Activated CD4-positive, alpha-beta T cell treated with anti-CD3 and anti-CD28 coated beads for 36 hours (primary cell): ENCODE data around the gene CNTNAP5. TPM values are rescaled to one million over a fixed set of nuclear protein-coding genes. Genes with fewer than 3 reads are reported as not detected.

Source experiments
- ATAC-seq: fragments of 200-7000 bp; cut with Tn5 transposase; one replicate; pipeline ENCODE4 v1.10.0; 2021; ENCODE audit warnings: mild to moderate bottlenecking, moderate library complexity
- CTCF ChIA-PET: fragments of 350-600 bp; sonication (Branson Sonifier 250); formaldehyde crosslinking; loops from one replicate; lab custom pipeline; 2021; ENCODE audit warnings: antibody characterized with exemption; lab: Charles Lee
- POLR2A ChIA-PET: fragments of 350-600 bp; sonication (Branson Sonifier 250); formaldehyde crosslinking; loops from one replicate; lab custom pipeline; 2021; ENCODE audit warnings: antibody characterized with exemption, inconsistent platforms; lab: Charles Lee
- DNase-seq: peaks from one replicate; pipeline ENCODE4 v3.0.0-alpha.2; 2020
- H3K27ac Mint-ChIP-seq: one replicate; pipeline ENCODE4 v1.8.0; 2021; ENCODE audit warnings: mixed read lengths
- H3K27me3 Mint-ChIP-seq: one replicate; pipeline ENCODE4 v1.8.0; 2021; ENCODE audit warnings: mixed read lengths
- H3K36me3 Mint-ChIP-seq: one replicate; pipeline ENCODE4 v1.8.0; 2021; ENCODE audit warnings: low read depth, mixed read lengths
- H3K4me1 Mint-ChIP-seq: one replicate; pipeline ENCODE4 v1.8.0; 2021; ENCODE audit warnings: mixed read lengths
- H3K4me3 Mint-ChIP-seq: one replicate; pipeline ENCODE4 v1.8.0; 2021; ENCODE audit warnings: mild to moderate bottlenecking, moderate library complexity, mixed read lengths
- H3K9me3 Mint-ChIP-seq: one replicate; pipeline ENCODE4 v1.8.0; 2021; ENCODE audit warnings: low read depth, mixed read lengths
- intact Hi-C, 2 experiments: fragments of 100-400 bp; cut with DNase I in 1 of 2; cut with micrococcal nuclease in 1 of 2; formaldehyde crosslinking; loops; one replicate each; pipeline versions ENCODE4 v1.14.2 to v1.15.1; 2022 to 2024; cut with DNase I, micrococcal nuclease
- total RNA-seq, 2 experiments: library from RNA; stranded (reverse); gene quantifications; one replicate each; pipeline ENCODE4 v1.2.3, GENCODE V29; 2021

The CNTNAP5 gene
- total RNA-seq, 2 experiments from 2014 or later = not detected

DNA sequence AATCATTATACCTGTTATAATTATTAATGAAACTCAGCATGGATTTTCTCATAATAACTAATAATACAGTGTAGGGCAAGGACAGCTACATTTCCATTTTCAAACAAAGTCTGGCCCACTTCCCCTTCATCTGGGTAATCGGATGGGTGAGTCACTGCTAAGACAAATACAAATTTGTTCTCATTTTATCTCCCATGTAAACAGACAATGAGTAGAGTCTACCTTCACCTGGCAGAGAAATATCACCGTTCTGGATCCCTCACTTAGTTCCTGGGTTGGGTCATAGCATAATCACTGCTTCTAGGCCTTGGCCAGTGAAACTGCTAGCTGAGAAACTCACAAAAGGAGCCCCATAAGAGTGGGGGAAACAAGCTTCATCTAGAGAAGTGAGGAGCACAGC is 9.2 kb downstream of the CNTNAP5 start:
- no peaks in the 10 kb centered on the region for H3K4me1 Mint-ChIP-seq
- DNase-seq (no peak), ATAC-seq (no peak)
- H3K27ac Mint-ChIP-seq = no peak overlapping the region
- H3K27me3 Mint-ChIP-seq = no peaks in the 10 kb centered on the region
- no peaks in the 10 kb centered on the region for H3K36me3 Mint-ChIP-seq
- ChIA-PET CTCF (no interaction called here), POLR2A (no interaction called here)
- no peak overlapping the region for H3K4me3 Mint-ChIP-seq
- peaks cover 5% of the 10 kb centered on the region for H3K9me3 Mint-ChIP-seq
- intact Hi-C loops = no loop called here

DNA sequence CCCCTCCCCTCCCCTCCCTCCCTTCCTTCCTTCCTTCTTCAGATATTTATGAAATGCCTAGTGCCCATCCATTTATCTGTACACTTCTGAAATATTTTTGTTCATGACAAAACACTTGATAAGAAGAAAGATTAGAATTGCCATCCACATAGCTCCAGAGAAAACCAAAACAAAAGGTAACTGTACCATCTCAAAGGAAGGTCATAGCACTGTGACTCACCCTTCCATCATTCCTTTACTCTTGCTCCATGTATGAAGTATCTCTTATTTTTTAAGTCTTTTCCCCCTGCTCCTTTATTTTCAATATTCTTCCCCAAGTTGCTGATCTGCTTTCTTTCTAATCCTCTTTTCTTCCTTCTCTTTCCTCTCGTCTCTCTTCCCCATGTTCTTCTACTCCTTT is 9.9 kb downstream of the CNTNAP5 start:
- ATAC-seq (no peak), DNase-seq (no peak)
- Mint-ChIP-seq H3K4me3 (no peak overlapping the region), H3K36me3 (no peaks in the 10 kb centered on the region), H3K27ac (no peak overlapping the region), H3K27me3 (no peaks in the 10 kb centered on the region), H3K4me1 (no peaks in the 10 kb centered on the region), H3K9me3 (peaks cover 5% of the 10 kb centered on the region)
- ChIA-PET POLR2A (no interaction called here), CTCF (no interaction called here)
- intact Hi-C loops = no loop called here

DNA sequence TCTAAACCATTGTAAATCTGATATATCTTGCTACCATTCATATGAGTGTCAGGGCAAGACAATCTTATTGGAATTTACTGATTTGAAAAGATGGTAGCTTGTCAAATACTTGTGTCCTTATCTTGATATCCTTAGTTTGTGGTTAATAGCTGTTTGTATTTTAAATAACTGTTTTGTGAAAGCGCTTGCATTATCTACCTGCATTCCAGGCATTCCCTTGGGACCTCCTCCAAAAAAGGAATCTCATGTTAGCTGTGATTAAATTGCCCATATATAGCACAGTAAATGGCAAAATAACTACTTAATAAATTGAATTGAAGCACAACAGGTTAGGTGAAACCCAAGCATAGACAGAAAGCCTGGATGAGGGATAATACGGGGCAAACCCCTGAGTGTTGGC is 13.9 kb downstream of the CNTNAP5 start:
- no peak overlapping the region for H3K4me3 Mint-ChIP-seq
- no peaks in the 10 kb centered on the region for H3K27me3 Mint-ChIP-seq
- no peaks in the 10 kb centered on the region for H3K36me3 Mint-ChIP-seq
- H3K9me3 Mint-ChIP-seq = peaks cover 5% of the 10 kb centered on the region
- no peak for ATAC-seq
- intact Hi-C loops = no loop called here
- H3K27ac Mint-ChIP-seq = no peak overlapping the region
- ChIA-PET CTCF (no interaction called here), POLR2A (no interaction called here)
- H3K4me1 Mint-ChIP-seq = no peaks in the 10 kb centered on the region
- no peak for DNase-seq

DNA sequence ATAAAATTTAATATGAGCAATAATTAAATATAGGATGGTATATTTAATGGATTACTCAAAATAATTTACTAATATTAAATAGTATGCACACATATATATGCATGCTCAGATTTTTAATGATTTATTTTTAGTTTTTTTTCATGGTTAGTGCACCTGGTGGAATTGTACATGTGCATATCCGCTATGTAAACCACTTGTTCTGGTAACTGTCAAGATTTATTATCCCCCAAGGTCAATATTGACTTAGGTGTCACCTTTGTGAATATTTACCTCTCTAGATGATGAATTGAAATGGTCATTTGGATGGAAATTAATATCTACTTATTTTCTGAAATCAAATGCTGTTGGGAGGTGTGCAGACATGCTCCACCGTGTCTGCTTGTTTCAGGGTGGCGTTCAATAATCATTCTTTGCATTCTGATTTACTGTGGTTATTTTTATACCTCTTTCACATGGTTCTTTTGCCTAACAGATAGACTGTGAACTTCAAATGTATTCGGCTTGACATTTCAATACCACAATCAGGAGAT is 14.7 kb downstream of the CNTNAP5 start:
- CTCF ChIA-PET = no interaction called here
- H3K9me3 Mint-ChIP-seq = peaks cover 5% of the 10 kb centered on the region

DNA sequence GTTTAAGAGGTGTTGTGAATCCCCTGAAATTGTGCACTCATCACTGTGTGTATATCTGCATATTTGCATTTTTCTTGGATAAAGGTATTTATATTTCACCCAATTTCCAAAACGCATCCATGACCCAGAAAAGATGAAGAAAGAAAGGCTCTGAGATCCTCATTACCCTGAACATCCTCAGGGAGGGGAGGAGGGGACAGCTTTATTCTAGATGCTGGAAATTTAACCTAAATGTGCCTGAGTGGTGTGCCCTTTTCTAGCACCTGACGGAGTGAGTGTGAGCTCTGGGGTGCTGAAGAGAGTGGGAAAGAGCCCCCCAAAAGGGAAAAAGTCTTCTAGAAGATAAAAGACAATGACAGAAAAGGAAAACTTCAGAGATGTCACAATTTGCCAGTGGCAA is 20.8 kb downstream of the CNTNAP5 start:
- no peak for ATAC-seq
- no peaks in the 10 kb centered on the region for H3K27me3 Mint-ChIP-seq
- H3K36me3 Mint-ChIP-seq = no peaks in the 10 kb centered on the region
- H3K4me3 Mint-ChIP-seq = no peak overlapping the region
- H3K27ac Mint-ChIP-seq = no peak overlapping the region
- H3K4me1 Mint-ChIP-seq = no peaks in the 10 kb centered on the region
- intact Hi-C loops = no loop called here
- DNase-seq = no peak
- H3K9me3 Mint-ChIP-seq = no peaks in the 10 kb centered on the region
- CTCF ChIA-PET = no interaction called here
- POLR2A ChIA-PET = no interaction called here

More for the DNA sequence above, 14.7 kb downstream of the CNTNAP5 start:
- no peaks in the 10 kb centered on the region for H3K36me3 Mint-ChIP-seq
- no peak for ATAC-seq
- DNase-seq = no peak
- no peaks in the 10 kb centered on the region for H3K4me1 Mint-ChIP-seq
- POLR2A ChIA-PET = no interaction called here
- H3K4me3 Mint-ChIP-seq = no peak overlapping the region
- no peaks in the 10 kb centered on the region for H3K27me3 Mint-ChIP-seq
- no peak overlapping the region for H3K27ac Mint-ChIP-seq
- intact Hi-C loops = no loop called here

DNA sequence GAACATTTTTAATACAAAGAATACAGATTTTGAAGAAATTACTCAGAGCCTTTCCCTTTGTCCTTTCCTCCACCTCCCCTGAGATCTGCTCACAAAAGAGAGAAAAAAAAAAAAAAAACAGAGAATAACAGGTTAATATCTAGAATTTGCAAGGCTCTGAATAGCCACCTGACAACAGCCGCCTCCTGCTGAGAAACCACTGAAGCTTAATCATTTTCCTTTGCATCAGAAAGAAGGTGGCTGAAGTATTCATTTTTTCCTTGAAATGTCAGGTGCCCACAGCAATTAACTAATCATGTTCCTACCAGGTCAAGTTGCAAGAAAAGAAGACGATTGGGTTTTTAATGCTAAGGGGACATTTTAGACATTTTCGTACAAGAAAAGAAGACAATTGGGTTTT is 21.2 kb downstream of the CNTNAP5 start:
- Mint-ChIP-seq H3K9me3 (no peaks in the 10 kb centered on the region), H3K27ac (no peak overlapping the region), H3K36me3 (no peaks in the 10 kb centered on the region), H3K4me1 (no peaks in the 10 kb centered on the region), H3K27me3 (no peaks in the 10 kb centered on the region), H3K4me3 (no peak overlapping the region)
- intact Hi-C loops = no loop called here
- DNase-seq (no peak), ATAC-seq (no peak)
- CTCF ChIA-PET = no interaction called here
- POLR2A ChIA-PET = no interaction called here

DNA sequence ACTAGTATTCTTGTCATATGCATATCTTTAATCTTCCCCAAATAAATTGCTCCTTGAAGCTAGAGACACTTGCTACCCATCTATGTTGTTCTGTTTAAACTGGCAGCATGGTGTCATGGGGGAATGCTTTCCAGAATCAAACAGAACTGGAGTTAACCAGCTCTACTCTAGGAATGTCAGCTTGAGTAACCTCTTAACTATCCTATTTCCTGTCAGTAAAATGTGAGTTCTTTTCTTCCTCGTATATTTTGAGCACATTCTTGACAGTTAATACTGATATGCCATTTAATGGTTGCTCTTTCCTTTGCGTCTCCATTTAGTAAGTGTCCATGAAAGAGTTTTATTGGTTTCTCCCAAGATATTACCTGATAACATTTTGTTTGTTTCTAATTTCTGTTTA is 23.0 kb downstream of the CNTNAP5 start:
- POLR2A ChIA-PET = no interaction called here
- CTCF ChIA-PET = no interaction called here
- Mint-ChIP-seq H3K27ac (no peak overlapping the region), H3K9me3 (no peaks in the 10 kb centered on the region), H3K4me1 (no peaks in the 10 kb centered on the region), H3K27me3 (no peaks in the 10 kb centered on the region), H3K36me3 (no peaks in the 10 kb centered on the region), H3K4me3 (no peak overlapping the region)
- no peak for DNase-seq
- no peak for ATAC-seq
- intact Hi-C loops = no loop called here

DNA sequence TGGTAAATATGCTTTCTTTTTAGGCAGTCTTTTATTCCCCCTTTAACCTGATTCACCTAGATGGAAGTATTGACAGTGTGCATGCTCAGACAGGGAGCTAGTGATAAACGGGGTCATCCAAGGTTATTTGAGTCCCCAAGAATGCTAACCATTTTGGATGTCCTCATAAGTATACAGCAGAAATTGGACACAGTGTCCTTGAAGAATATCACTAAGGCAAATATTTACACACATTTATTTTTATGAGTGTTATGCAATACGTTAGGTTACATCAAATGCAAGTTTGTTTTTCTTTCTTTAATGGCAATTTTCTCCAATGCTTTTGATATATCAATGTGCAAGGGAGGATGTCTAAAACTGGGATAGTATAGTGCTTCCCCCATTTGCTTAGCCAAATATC is 23.6 kb downstream of the CNTNAP5 start:
- H3K27ac Mint-ChIP-seq = no peak overlapping the region
- POLR2A ChIA-PET = no interaction called here

DNA sequence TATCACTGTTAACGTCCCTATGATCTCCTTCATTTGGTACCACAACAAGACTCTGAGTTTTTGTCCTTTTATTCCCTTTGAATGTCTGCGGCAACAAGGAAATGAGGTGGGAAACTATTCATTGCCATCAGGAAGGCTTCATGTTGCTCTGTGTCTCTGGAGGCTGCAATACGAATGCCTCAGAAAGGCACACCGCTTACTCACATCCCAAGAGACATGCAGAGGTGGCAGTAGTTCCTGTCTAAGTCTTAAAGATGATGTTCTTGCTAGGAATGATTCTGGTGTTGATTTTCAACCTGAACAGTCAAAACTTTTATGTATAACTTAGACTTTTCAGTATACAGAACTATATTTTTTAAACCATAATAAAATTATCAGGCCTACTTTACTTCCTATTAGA is 24.0 kb downstream of the CNTNAP5 start:
- Mint-ChIP-seq H3K9me3 (no peaks in the 10 kb centered on the region), H3K36me3 (no peaks in the 10 kb centered on the region), H3K4me1 (no peaks in the 10 kb centered on the region), H3K4me3 (no peak overlapping the region), H3K27me3 (no peaks in the 10 kb centered on the region), H3K27ac (no peak overlapping the region)
- DNase-seq = no peak
- no peak for ATAC-seq
- CTCF ChIA-PET = no interaction called here
- intact Hi-C loops = no loop called here
- POLR2A ChIA-PET = no interaction called here

More for the DNA sequence above, 23.6 kb downstream of the CNTNAP5 start:
- no peaks in the 10 kb centered on the region for H3K36me3 Mint-ChIP-seq
- H3K4me3 Mint-ChIP-seq = no peak overlapping the region
- intact Hi-C loops = no loop called here
- CTCF ChIA-PET = no interaction called here
- DNase-seq (no peak), ATAC-seq (no peak)
- H3K9me3 Mint-ChIP-seq = no peaks in the 10 kb centered on the region
- H3K27me3 Mint-ChIP-seq = no peaks in the 10 kb centered on the region
- no peaks in the 10 kb centered on the region for H3K4me1 Mint-ChIP-seq

DNA sequence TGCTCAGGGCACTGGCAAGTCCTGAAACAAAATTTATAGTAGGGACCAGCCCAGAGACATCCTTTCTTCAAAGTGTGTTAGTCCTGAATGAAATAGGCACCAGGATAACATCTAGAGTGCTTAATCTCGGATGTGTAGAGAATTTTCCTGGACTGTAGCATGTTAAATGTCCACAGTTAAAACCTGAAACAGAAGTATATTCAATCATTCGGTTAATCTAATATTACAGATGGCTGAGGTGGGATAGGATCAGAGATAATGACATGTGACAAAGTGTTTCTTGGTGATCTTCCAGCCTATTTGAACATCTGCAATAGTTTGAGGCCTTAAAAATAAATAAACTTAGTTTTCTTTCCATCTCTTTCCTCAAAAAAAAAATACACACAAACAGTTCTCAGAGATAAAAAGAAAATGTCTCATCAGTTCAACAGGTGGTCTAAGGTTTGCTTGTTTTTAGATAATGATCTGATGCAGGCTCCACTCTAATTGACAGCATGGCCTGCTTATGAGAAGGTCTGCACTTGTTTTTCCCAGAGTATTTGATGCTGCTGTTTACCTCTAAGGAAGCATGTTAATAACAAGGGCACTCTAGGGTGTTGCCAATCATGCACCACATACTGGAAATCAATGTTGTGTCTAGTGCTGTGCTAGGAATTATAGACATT is 25.9 kb downstream of the CNTNAP5 start:
- Mint-ChIP-seq H3K36me3 (no peaks in the 10 kb centered on the region), H3K27me3 (no peaks in the 10 kb centered on the region), H3K4me3 (no peak overlapping the region), H3K9me3 (peaks cover 9% of the 10 kb centered on the region), H3K4me1 (no peaks in the 10 kb centered on the region), H3K27ac (no peak overlapping the region)
- ChIA-PET CTCF (no interaction called here), POLR2A (no interaction called here)
- DNase-seq (no peak), ATAC-seq (no peak)
- intact Hi-C loops = no loop called here

DNA sequence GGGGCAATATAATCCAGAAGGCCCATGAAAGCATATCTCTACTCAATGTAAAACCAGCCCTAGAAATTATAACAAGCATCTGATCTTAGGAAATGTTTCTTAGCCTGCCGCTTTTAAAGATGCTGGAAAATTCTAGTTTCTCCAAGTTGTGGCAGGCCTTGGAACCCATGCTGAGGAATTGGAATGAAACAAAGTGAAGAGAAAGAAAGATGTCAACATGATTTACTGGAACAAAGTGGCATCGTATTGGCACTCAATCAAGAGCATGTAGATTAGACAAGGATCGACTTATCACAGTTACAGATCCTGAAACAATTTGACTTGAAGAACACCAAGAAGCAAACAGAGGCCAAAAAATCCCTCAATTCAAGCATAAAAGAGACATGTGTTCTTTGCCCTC is 28.7 kb downstream of the CNTNAP5 start:
- ChIA-PET CTCF (no interaction called here), POLR2A (no interaction called here)
- Mint-ChIP-seq H3K36me3 (no peaks in the 10 kb centered on the region), H3K4me3 (no peak overlapping the region), H3K27me3 (no peaks in the 10 kb centered on the region), H3K9me3 (peaks cover 9% of the 10 kb centered on the region), H3K4me1 (no peaks in the 10 kb centered on the region), H3K27ac (no peak overlapping the region)
- intact Hi-C loops = no loop called here
- ATAC-seq = no peak
- no peak for DNase-seq

DNA sequence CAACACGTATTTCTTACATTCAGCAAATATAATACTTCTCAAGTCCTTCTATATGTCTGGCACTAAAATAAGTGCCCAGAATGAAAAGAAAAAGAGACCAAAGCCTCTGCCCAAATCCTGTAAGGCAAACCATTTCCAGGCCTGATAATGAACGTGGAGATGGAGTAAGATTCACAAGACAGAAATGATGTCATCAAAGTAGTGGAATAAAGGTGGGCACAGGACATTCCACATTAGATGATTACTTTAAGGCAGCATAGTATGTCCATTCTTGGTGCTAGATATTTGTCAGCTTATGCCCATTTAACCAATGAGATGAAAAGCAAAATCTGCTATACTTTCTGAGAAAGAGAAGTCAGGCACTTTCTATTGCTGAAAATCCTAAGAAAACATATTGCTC is 38.5 kb downstream of the CNTNAP5 start:
- Mint-ChIP-seq H3K27me3 (no peaks in the 10 kb centered on the region), H3K4me1 (no peaks in the 10 kb centered on the region), H3K4me3 (no peak overlapping the region), H3K36me3 (no peaks in the 10 kb centered on the region), H3K27ac (no peak overlapping the region), H3K9me3 (peaks cover 1% of the 10 kb centered on the region)
- POLR2A ChIA-PET = no interaction called here
- CTCF ChIA-PET = no interaction called here
- DNase-seq (no peak), ATAC-seq (no peak)
- intact Hi-C loops = no loop called here
